Gastrocnemius medialis (tissue), 4 donors: ENCODE results near the gene CHCHD10. TPM values are rescaled to one million over a fixed set of nuclear protein-coding genes. Genes with fewer than 3 reads are reported as not detected.

Source experiments
- ATAC-seq, 2 donors: fragments of 150-250 bp; one replicate each; pipeline ENCODE4 v1.9.1; 2016
- DNase-seq, 2 donors: peaks; one replicate each; pipeline ENCODE4 v3.0.0-alpha.2; 2019
- H3K27ac ChIP-seq, 4 donors: fragments of 200-600 bp; sonication (generic); 1 replicate in 1 of 4; 2 replicates in 3 of 4; pipeline ENCODE4 v1.5.1; 2016 to 2018; ENCODE audit warnings: mild to moderate bottlenecking in 2 of 4, moderate library complexity in 1 of 4
- H3K27me3 ChIP-seq, 3 donors: fragments of 200-600 bp; sonication (generic) in 2 of 3; 1 replicate in 1 of 3; 2 replicates in 2 of 3; pipeline versions ENCODE4 v1.5.1 to v1.6.0; 2016 to 2019; ENCODE audit warnings: mild to moderate bottlenecking in 1 of 3, moderate library complexity in 1 of 3
- H3K36me3 ChIP-seq, 2 donors: fragments of 200-600 bp; sonication (generic) in 1 of 2; one replicate each; pipeline ENCODE4 v1.5.1; 2017 to 2018
- H3K4me1 ChIP-seq, 2 donors: fragments of 200-600 bp; sonication (generic) in 1 of 2; one replicate each; pipeline ENCODE4 v1.5.1; 2016 to 2017; ENCODE audit warnings: mild to moderate bottlenecking in 2 of 2
- H3K4me3 ChIP-seq, 4 donors: fragments of 200-600 bp; sonication (generic) in 3 of 4; 1 replicate in 1 of 4; 2 replicates in 3 of 4; pipeline ENCODE4 v1.5.1; 2016 to 2019; ENCODE audit warnings: mild to moderate bottlenecking in 2 of 4
- H3K9me3 ChIP-seq, 3 donors: fragments of 200-600 bp; sonication (generic) in 2 of 3; 1 replicate in 1 of 3; 2 replicates in 2 of 3; pipeline ENCODE4 v1.5.1; 2016 to 2019
- CTCF ChIP-seq, 5 experiments: fragments of 450-650 bp in 3 of 5; fragments of 200-600 bp in 2 of 5; sonication (generic) in 2 of 5; IDR thresholded peaks in 4 of 5; conservative IDR thresholded peaks in 1 of 5; 1 replicate in 4 of 5; 2 replicates in 1 of 5; pipeline ENCODE4 v1.5.1; 2016 to 2019; ENCODE audit warnings: antibody characterized with exemption in 5 of 5, mild to moderate bottlenecking in 3 of 5, moderate library complexity in 3 of 5
- POLR2A ChIP-seq, 2 donors: fragments of 450-650 bp; IDR thresholded peaks; one replicate each; pipeline ENCODE4 v1.6.1; 2017; ENCODE audit warnings: antibody characterized with exemption in 2 of 2, mild to moderate bottlenecking in 2 of 2, moderate library complexity in 2 of 2
- in situ Hi-C, 4 donors: fragments of 200-750 bp; cut with MboI; loops; one replicate each; pipeline versions ENCODE4 v1.15.0 to v1.8.0; 2017; ENCODE audit warnings: low sequenced_read_pairs in 4 of 4
- intact Hi-C: fragments of 100-400 bp; cut with DNase I; formaldehyde crosslinking; loops from one replicate; pipeline ENCODE4 v1.15.1; 2023; ENCODE audit warnings: low total_unique reads
- total RNA-seq, 4 donors: library from RNA; depleted of rRNA; stranded (reverse); fragments of >200 nt; gene quantifications; one replicate each; pipeline versions ENCODE4 v1.1.0 to v1.2.3, GENCODE V29; 2016

CHCHD10 gene
- total RNA-seq, 4 donors from 2014 or later: 157 to 290 (median 181) TPM

- Histone ChIP-seq H3K9me3 (no peaks in the 10 kb centered on the region), H3K36me3 (no peaks in the 10 kb centered on the region), H3K4me3 (peak overlapping the region; percentile 37 to 62 (median 54)), H3K27ac (peak overlapping the region in 3 of 4 donors; percentile 45 to 51 (median 47)), H3K4me1 (peaks cover 11 to 16% of the 10 kb centered on the region in 2 donors), H3K27me3 (no peaks in the 10 kb centered on the region)
- DNase-seq (no peak), ATAC-seq (no peak)
- TF ChIP-seq POLR2A (IDR thresholded peaks at IDR 0.05) (no peak), CTCF (IDR thresholded peaks at IDR 0.05 in 4 of 5, conservative IDR thresholded peaks at IDR 0.05 in 1 of 5) (no peak)
- intact Hi-C loops (no loop called here), in situ Hi-C loops (loop anchor here in 3 of 4 donors (5.0 to 10.0 kb wide), 3 partner anchors 73 to 80 kb away; no protein-coding TSS in a partner anchor)
Observed at GRCh38 chr22:23772315-23772648, 4.5 kb upstream of the CHCHD10 start.

- no peak for TF ChIP-seq CTCF (IDR thresholded peaks at IDR 0.05 in 4 of 5, conservative IDR thresholded peaks at IDR 0.05 in 1 of 5)
- no peak for TF ChIP-seq POLR2A (IDR thresholded peaks at IDR 0.05)
- Histone ChIP-seq H3K36me3 (no peaks in the 10 kb centered on the region), H3K27me3 (no peaks in the 10 kb centered on the region), H3K9me3 (no peaks in the 10 kb centered on the region), H3K4me1 (peaks cover 25 to 35% of the 10 kb centered on the region in 2 donors), H3K27ac (peak overlapping the region; percentile 96 to 100 (median 100)), H3K4me3 (no peak overlapping the region)
- in situ Hi-C loops: no loop called here
- intact Hi-C loops: loop anchor here (2.0 to 5.0 kb wide), 6 partner anchors 17 to 247 kb away; partner anchors contain the start of genes MIF and SMARCB1
- no peak for ATAC-seq
- DNase-seq: no peak
Observed at GRCh38 chr22:23769321-23769965, 1.7 kb upstream of the CHCHD10 start.

- H3K4me1 ChIP-seq: peaks cover 28 to 37% of the 10 kb centered on the region in 2 donors
- TF ChIP-seq CTCF (IDR thresholded peaks at IDR 0.05 in 4 of 5, conservative IDR thresholded peaks at IDR 0.05 in 1 of 5) (no peak), POLR2A (IDR thresholded peaks at IDR 0.05) (no peak)
- peak overlapping the region; percentile 78 to 94 (median 90) for H3K4me3 ChIP-seq
- in situ Hi-C loops (no loop called here), intact Hi-C loops (loop anchor here (2.0 to 5.0 kb wide), 6 partner anchors 16 to 245 kb away; partner anchors contain the start of genes MIF and ZNF70)
- ATAC-seq (peak; percentile 0 to 5), DNase-seq (peak in 1 of 2 donors; percentile 30)
- H3K27ac ChIP-seq: peak overlapping the region; percentile 96 to 100 (median 100)
- no peaks in the 10 kb centered on the region for H3K27me3 ChIP-seq
- no peaks in the 10 kb centered on the region for H3K36me3 ChIP-seq
- no peaks in the 10 kb centered on the region for H3K9me3 ChIP-seq
Observed at GRCh38 chr22:23767303-23767672, 484 bp downstream of the CHCHD10 start.

- ATAC-seq (no peak), DNase-seq (peak in 1 of 2 donors; percentile 66)
- peak overlapping the region; percentile 96 to 100 (median 100) for H3K27ac ChIP-seq
- peak overlapping the region in 3 of 4 donors; percentile 78 to 94 (median 90) for H3K4me3 ChIP-seq
- H3K27me3 ChIP-seq: no peaks in the 10 kb centered on the region
- TF ChIP-seq POLR2A (IDR thresholded peaks at IDR 0.05): no peak
- no peak for TF ChIP-seq CTCF (IDR thresholded peaks at IDR 0.05 in 4 of 5, conservative IDR thresholded peaks at IDR 0.05 in 1 of 5)
- no peaks in the 10 kb centered on the region for H3K36me3 ChIP-seq
- intact Hi-C loops: loop anchor here (5.0 kb wide), 5 partner anchors 83 to 243 kb away; partner anchors contain the start of gene MIF
- H3K9me3 ChIP-seq: no peaks in the 10 kb centered on the region
- in situ Hi-C loops: no loop called here
- peaks cover 26 to 34% of the 10 kb centered on the region in 2 donors for H3K4me1 ChIP-seq
Observed at GRCh38 chr22:23764899-23765881, 2.6 kb downstream of the CHCHD10 start.
